ES-I3 (cell line): ENCODE results near the gene SBNO2.
A peak's percentile ranks its signal among the peaks of the same experiment; 100 is the strongest.

Experiments
- H3K36me3 ChIP-seq: 2 replicates; pipeline ENCODE4 v1.6.1; 2013; ENCODE audit warnings: mild to moderate bottlenecking, low read length, control low read depth, moderate library complexity; ENCODE audit not compliant: insufficient read depth
- H3K4me1 ChIP-seq: 2 replicates; pipeline ENCODE4 v1.6.1; 2013; ENCODE audit warnings: mild to moderate bottlenecking, control low read depth, low read length; ENCODE audit not compliant: insufficient read depth
- H3K9ac ChIP-seq: 2 replicates; pipeline ENCODE4 v1.6.1; 2013; ENCODE audit warnings: low read depth, mild to moderate bottlenecking, low read length, moderate library complexity
- H3K9me3 ChIP-seq: 2 replicates; pipeline ENCODE4 v1.6.1; 2013; ENCODE audit warnings: mild to moderate bottlenecking, low read length, moderate library complexity; ENCODE audit not compliant: control insufficient read depth, insufficient read depth

SBNO2 gene

DNA sequence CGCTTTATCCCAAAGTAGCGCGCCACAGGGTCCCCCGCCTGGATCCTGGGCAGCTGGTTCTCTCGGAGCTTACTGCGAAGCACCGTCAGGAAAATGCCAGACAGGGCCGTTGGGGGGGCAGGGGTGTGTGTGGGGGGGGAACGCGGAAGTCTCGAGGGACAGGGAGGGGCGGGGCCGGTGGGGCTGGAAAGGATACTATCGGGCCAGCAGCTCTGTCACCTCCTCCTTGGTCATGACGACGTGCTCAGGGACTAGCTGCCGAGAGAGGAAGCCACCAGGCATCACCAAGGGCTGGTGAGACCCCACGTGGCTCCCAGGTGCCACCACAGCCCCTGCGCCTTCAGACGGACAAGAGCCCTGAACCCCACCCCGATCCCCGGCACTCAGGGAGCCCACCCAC lies 84.2 kb downstream of the SBNO2 start:
- H3K36me3 ChIP-seq = peaks cover 9% of the 10 kb centered on the region
- no peak overlapping the region for H3K9ac ChIP-seq
- no peaks in the 10 kb centered on the region; the same call in 1 of the 2 replicates for H3K4me1 ChIP-seq
- no peaks in the 10 kb centered on the region for H3K9me3 ChIP-seq

GRCh38 chr19:1089126-1089771 lies 84.8 kb downstream of the SBNO2 start:
- Histone ChIP-seq H3K36me3 (peaks cover 9% of the 10 kb centered on the region), H3K9ac (no peak overlapping the region), H3K9me3 (no peaks in the 10 kb centered on the region), H3K4me1 (no peaks in the 10 kb centered on the region; the same call in 1 of the 2 replicates)

DNA sequence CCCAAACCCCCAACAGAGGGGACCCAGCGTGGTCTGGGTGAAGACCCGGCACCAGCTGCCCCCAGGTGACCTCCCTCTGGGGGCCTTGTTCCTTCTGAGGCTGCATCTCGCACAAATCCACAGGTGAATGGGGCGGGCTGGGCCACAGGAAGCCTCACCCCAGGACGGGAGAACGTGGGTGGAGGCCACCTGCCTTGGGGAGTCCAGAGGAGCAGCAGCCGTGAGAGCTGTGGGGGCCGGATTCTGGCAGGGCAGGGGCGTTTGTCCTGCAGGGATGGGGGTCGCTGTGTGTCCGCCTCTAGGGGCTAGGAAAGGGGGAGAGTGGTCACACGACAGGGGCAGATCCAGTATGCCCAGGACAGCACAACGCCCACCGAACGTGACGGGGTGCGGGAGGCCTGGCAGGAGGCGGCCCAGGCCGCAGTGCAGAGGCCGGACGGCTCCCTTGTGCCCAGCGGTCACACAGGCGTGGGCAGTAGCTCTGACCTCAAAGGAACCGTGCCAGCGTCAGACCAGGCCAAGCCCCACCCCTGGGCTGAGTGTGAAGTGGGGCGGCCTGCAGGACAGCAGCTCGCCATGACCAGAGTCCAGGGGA lies 85.6 kb downstream of the SBNO2 start:
- no peaks in the 10 kb centered on the region for H3K9me3 ChIP-seq
- no peak overlapping the region for H3K9ac ChIP-seq
- H3K36me3 ChIP-seq = peaks cover 9% of the 10 kb centered on the region
- no peaks in the 10 kb centered on the region for H3K4me1 ChIP-seq

- Histone ChIP-seq H3K9me3 (no peaks in the 10 kb centered on the region), H3K36me3 (peaks cover 9% of the 10 kb centered on the region), H3K4me1 (no peaks in the 10 kb centered on the region), H3K9ac (no peak overlapping the region)
Observed at GRCh38 chr19:1087813-1088415, 86.2 kb downstream of the SBNO2 start.

DNA sequence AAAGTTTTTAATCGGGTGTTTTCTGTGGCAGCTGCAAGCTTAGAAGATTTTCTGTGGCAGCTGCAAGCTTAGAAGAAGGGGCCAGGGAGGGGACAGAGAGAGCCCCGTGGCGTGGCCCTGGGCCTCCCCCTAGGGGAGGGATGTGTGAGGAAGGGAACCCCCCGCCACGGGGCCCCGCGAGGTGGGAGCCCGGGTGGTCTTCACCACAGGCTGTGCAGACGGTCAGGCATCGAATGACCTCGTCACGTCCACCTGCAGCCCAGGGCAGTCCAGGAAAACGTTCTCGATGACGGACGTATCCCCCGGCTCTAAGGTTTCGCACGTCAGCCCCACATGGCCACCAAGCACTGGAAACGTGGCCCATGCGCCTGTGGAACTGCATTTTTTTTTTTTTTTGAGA lies 87.5 kb downstream of the SBNO2 start:
- no peak overlapping the region for H3K9ac ChIP-seq
- H3K4me1 ChIP-seq = no peaks in the 10 kb centered on the region
- no peaks in the 10 kb centered on the region for H3K9me3 ChIP-seq
- peaks cover 3% of the 10 kb centered on the region for H3K36me3 ChIP-seq

DNA sequence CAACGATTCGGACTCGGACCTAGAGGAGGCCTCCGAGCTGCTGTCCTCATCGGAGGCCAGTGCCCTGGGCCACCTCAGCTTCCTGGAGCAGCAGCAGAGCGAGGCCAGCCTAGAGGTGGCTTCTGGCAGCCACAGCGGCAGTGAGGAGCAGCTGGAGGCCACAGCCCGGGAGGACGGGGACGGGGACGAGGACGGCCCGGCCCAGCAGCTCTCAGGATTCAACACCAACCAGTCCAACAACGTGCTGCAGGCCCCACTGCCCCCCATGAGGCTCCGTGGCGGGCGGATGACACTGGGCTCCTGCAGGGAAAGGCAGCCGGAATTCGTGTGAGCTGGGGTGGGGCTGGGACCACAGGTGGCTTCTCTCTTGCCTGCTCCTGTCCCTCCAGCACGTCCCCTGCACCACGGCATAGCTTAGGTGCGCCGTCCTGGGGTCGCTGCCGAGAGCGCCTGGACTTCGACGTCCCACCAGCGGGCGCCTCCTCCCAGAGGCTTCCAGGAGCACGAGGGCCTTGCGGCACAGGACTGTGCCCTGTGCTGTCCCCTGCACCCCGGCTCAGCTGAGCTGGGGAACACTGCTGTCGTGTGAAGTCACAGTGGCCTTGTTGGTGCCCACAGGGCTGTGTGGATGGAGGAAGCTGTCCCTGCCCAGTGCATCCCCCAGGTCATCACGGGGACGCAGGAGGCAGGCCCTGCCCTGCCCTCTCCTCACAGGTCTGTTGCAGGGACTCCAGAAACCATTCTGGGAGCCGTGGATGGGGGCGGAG lies 88.2 kb downstream of the SBNO2 start:
- Histone ChIP-seq H3K36me3 (peaks cover 3% of the 10 kb centered on the region), H3K9me3 (no peaks in the 10 kb centered on the region), H3K4me1 (no peaks in the 10 kb centered on the region), H3K9ac (no peak overlapping the region)

- Histone ChIP-seq H3K9ac (no peak overlapping the region), H3K4me1 (no peaks in the 10 kb centered on the region), H3K36me3 (peaks cover 3% of the 10 kb centered on the region), H3K9me3 (no peaks in the 10 kb centered on the region)
Observed at GRCh38 chr19:1085053-1085658, 88.9 kb downstream of the SBNO2 start.

DNA sequence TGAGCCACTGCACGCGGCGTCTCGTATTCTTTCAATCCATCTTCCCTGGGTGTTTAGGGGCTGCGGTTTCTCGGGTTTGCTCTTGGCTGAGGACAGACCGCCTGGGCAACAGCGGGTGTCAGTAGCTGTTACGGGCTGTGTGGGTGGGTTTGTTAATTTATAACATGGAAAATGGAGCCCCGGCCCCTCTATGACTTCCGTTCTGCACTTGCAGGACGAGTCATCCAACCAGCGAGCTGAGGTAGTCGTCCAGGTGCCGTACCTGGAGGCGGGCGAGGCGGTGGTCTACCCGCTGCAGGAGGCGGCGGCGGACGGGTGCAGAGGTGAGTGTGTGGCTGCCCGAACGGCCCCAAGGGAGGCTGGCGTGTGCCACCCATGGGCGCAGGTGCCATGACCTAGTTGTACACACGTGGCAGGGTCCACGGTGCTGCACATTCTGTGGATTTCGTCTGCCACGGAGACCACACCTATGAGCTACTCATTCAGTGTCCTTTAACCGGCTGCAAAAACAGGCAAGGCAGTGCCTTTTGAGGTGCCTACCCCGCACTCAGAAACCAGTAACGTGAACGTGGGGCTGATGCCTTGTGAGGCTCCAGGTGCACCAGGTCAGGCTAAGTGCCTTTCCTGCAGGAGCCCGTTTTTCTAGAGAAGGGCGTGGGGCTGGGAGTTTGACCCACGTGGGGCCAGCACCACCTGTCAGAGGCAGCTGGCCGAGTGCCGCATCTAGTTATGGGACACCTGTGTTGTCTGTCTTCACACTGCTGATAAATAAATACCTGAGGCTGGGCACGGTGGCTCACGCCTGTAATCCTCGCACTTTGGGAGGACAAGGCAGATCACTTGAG lies 89.8 kb downstream of the SBNO2 start:
- Histone ChIP-seq H3K4me1 (no peaks in the 10 kb centered on the region), H3K9me3 (no peaks in the 10 kb centered on the region), H3K36me3 (peaks cover 3% of the 10 kb centered on the region), H3K9ac (no peak overlapping the region)

DNA sequence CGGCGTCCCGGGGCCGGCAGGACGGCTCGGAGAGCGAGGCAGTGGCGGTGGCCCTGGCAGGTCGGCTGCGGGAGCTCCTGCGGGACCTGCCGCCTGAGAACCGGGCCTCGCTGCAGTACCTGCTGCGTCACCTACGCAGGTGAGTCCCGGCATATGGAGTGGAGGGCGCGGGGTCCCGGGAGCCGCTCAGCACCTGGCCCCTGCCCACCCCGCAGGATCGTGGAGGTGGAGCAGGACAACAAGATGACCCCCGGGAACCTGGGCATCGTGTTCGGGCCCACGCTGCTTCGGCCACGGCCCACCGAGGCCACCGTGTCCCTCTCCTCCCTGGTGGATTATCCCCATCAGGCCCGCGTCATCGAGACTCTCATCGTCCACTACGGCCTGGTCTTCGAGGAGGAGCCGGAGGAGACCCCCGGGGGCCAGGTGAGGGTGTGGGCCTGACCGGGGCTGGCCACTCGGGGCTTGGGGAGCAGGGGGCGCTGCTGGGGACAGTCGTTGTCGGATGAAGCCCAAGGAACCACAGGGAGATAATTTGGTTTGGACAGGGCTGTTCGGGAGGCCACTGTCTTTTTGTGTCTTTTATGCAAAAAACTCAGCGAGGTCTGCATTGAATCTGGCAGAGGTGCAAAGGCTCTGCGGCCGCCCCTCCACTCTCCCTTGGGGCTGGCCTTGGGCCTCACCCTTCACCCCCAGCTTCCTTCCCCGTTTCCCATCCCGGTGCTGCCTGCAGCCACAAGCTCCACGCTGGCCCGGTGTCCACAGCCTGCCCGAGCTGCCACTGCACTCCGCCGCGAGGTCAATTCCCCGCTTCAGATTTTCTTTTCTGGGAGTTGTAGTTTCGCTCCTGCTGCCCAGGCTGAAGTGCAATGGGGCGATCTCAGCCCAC lies 90.9 kb downstream of the SBNO2 start:
- H3K9me3 ChIP-seq = no peaks in the 10 kb centered on the region
- H3K36me3 ChIP-seq = peaks cover 3% of the 10 kb centered on the region; the same call in 1 of the 2 replicates
- H3K9ac ChIP-seq = peak overlapping the region; percentile 76; the same call in 1 of the 2 replicates
- no peaks in the 10 kb centered on the region for H3K4me1 ChIP-seq

GRCh38 chr19:1082165-1082927 lies 91.7 kb downstream of the SBNO2 start:
- H3K4me1 ChIP-seq = no peaks in the 10 kb centered on the region
- peak overlapping the region; percentile 76; the same call in 1 of the 2 replicates for H3K9ac ChIP-seq
- H3K36me3 ChIP-seq = no peaks in the 10 kb centered on the region
- no peaks in the 10 kb centered on the region for H3K9me3 ChIP-seq

- peak overlapping the region; percentile 52; the same call in 1 of the 2 replicates for H3K9ac ChIP-seq
- H3K9me3 ChIP-seq = no peaks in the 10 kb centered on the region
- no peaks in the 10 kb centered on the region for H3K36me3 ChIP-seq
- H3K4me1 ChIP-seq = no peaks in the 10 kb centered on the region
Observed at GRCh38 chr19:1081301-1082164, 92.5 kb downstream of the SBNO2 start.
